GM12878 (cell line): ENCODE data around the gene LMAN1L. TPM values are rescaled to one million over a fixed set of nuclear protein-coding genes. Genes with fewer than 3 reads are reported as not detected.

ENCODE experiments used
- ATAC-seq: fragments of 200-7000 bp; cut with Tn5 transposase; 3 replicates; pipeline ENCODE4 v1.9.1; 2020; ENCODE audit warnings: mild to moderate bottlenecking, moderate library complexity
- BruUV-seq: library from RNA; stranded (reverse); fragments of 400-500 nt; replicated peaks from 2 replicates; lab custom pipeline; 2021; lab: Mats Ljungman, UMichigan
- CTCF ChIA-PET: fragments of 300-600 bp; sonication (Branson Sonifier 250); formaldehyde crosslinking; extraction: SDS; loops from one replicate; lab custom pipeline; 2021; ENCODE audit warnings: inconsistent platforms; lab: Yijun Ruan, JAX
- POLR2A ChIA-PET: fragments of 350-600 bp; formaldehyde crosslinking; extraction: SDS; loops from one replicate; lab custom pipeline; 2021; ENCODE audit warnings: inconsistent platforms; lab: Charles Lee
- RAD21 ChIA-PET: fragments of 300-600 bp; sonication (Branson Sonifier 250); formaldehyde crosslinking; loops from one replicate; lab custom pipeline; 2023; ENCODE audit warnings: antibody characterized with exemption; ENCODE audit not compliant: unreplicated experiment; lab: Charles Lee
- SMC1A ChIA-PET: fragments of 300-600 bp; sonication (Branson Sonifier 250); formaldehyde crosslinking; loops from one replicate; lab custom pipeline; 2023; ENCODE audit not compliant: unreplicated experiment, uncharacterized antibody; lab: Charles Lee
- DNase-seq: peaks from one replicate; pipeline ENCODE4 v3.0.0-alpha.2; 2011; ENCODE audit warnings: low read depth, low spot score
- FAIRE-seq: peaks from 3 replicates; lab custom pipeline; 2011; peaks lifted over from hg19 to GRCh38; lab: Jason Lieb, UNC
- H2AFZ ChIP-seq: 2 replicates; pipeline ENCODE4 v1.6.0; 2011; ENCODE audit warnings: low read depth, low read length, control low read depth; ENCODE audit not compliant: control insufficient read depth
- H3K27ac ChIP-seq: 2 replicates; pipeline ENCODE4 v1.5.1; 2011; ENCODE audit warnings: control low read depth; ENCODE audit not compliant: control insufficient read depth, insufficient read depth
- H3K27me3 ChIP-seq, 2 experiments: replicated peaks in 1 of 2; 2 replicates each; pipeline versions ENCODE4 v1.6.0 to v1.6.1; 2011; ENCODE audit warnings: low read length in 1 of 2; ENCODE audit not compliant: control insufficient read depth in 2 of 2, insufficient read depth in 2 of 2
- H3K36me3 ChIP-seq, 2 experiments: 2 replicates each; pipeline ENCODE4 v1.5.1; 2011; ENCODE audit warnings: low read length in 1 of 2; ENCODE audit not compliant: control insufficient read depth in 2 of 2, insufficient read depth in 2 of 2
- H3K4me1 ChIP-seq: 2 replicates; pipeline ENCODE4 v1.6.1; 2011; ENCODE audit warnings: mild to moderate bottlenecking, low read length, moderate library complexity, mixed read lengths; ENCODE audit not compliant: control insufficient read depth, insufficient read depth
- H3K4me2 ChIP-seq: 2 replicates; pipeline ENCODE4 v1.6.0; 2011; ENCODE audit warnings: control low read depth; ENCODE audit not compliant: control insufficient read depth, insufficient read depth
- H3K4me3 ChIP-seq: fragments of 200-600 bp; sonication (generic); 2 replicates; pipeline ENCODE4 v1.5.1; 2016
- H3K79me2 ChIP-seq: 2 replicates; pipeline ENCODE4 v1.6.0; 2011; ENCODE audit warnings: low read length; ENCODE audit not compliant: control insufficient read depth, insufficient read depth
- H3K9ac ChIP-seq: 2 replicates; pipeline ENCODE4 v1.8.0; 2011; ENCODE audit warnings: low read length, control low read depth, mixed read lengths; ENCODE audit not compliant: control insufficient read depth, insufficient read depth
- H3K9me3 ChIP-seq: replicated peaks from 3 replicates; pipeline ENCODE4 v1.5.1; 2011; ENCODE audit warnings: mild to moderate bottlenecking, low read length; ENCODE audit not compliant: control insufficient read depth, insufficient read depth
- H4K20me1 ChIP-seq: 2 replicates; pipeline ENCODE4 v1.6.0; 2011; ENCODE audit not compliant: control insufficient read depth, insufficient read depth
- CREB1 ChIP-seq: IDR thresholded peaks from 2 replicates; pipeline ENCODE4 v1.6.1; 2012; ENCODE audit warnings: low read depth, mild to moderate bottlenecking, inconsistent platforms
- FOS ChIP-seq: IDR thresholded peaks from 3 replicates; pipeline ENCODE4 v1.6.1; 2011; ENCODE audit warnings: borderline replicate concordance; ENCODE audit not compliant: insufficient read length; ENCODE audit errors: extremely low read depth
- MLLT1 ChIP-seq: fragments of 450-650 bp; IDR thresholded peaks from 2 replicates; pipeline ENCODE4 v1.6.1; 2016; ENCODE audit warnings: mild to moderate bottlenecking
- NR2C1 ChIP-seq: fragments of 450-650 bp; IDR thresholded peaks from 2 replicates; pipeline ENCODE4 v1.6.1; 2017; ENCODE audit warnings: antibody characterized with exemption, mild to moderate bottlenecking, moderate library complexity
- SRF ChIP-seq, 2 experiments: IDR thresholded peaks; 2 replicates each; pipeline ENCODE4 v1.6.1; 2011; ENCODE audit warnings: low read depth in 2 of 2, low read length in 2 of 2, mild to moderate bottlenecking in 1 of 2, moderate library complexity in 1 of 2
- TAF1 ChIP-seq: IDR thresholded peaks from 2 replicates; pipeline ENCODE4 v1.6.1; 2011; ENCODE audit warnings: mild to moderate bottlenecking, low read depth, low read length, borderline replicate concordance
- WRNIP1 ChIP-seq: IDR thresholded peaks from 2 replicates; pipeline ENCODE4 v1.6.1; 2011; ENCODE audit warnings: low read depth, low read length, improper control_type of control experiment, borderline replicate concordance
- WGBS: methylation state at CpG from one replicate; pipeline ENCODE4 v1.1.6; 2016; ENCODE audit warnings: low lambda C conversion rate; ENCODE audit not compliant: insufficient replicate concordance, insufficient coverage; ENCODE audit errors: missing lambda C conversion rate; 5-methylcytosine and 5-hydroxymethylcytosine counted together
- in situ Hi-C: fragments of 300-500 bp; cut with MboI; formaldehyde crosslinking; loops from 9 replicates; pipeline ENCODE4 v1.14.3; 2018; ENCODE audit warnings: mixed read lengths
- intact Hi-C: fragments of 100-400 bp; cut with micrococcal nuclease; formaldehyde crosslinking; loops from one replicate; pipeline ENCODE4 v1.14.2; 2022; ENCODE audit not compliant: unreplicated experiment
- polyA plus RNA-seq, 11 experiments: library from polyadenylated mRNA; depleted of rRNA in 4 of 11; unstranded in 6 of 11; stranded (reverse) in 5 of 11; fragments of >200 nt; fragmentation: Nextera tagmentation in 4 of 11; fragmentation: Illumina TruSeq in 1 of 11; extraction: Ambion mirVana in 4 of 11; extraction: Trizol in 1 of 11; gene quantifications; 1 replicate in 1 of 11; 2 replicates in 10 of 11; pipeline versions ENCODE4 v1.2.1 to v1.2.3, GENCODE V29; 2011 to 2016; ENCODE audit warnings: inconsistent platforms in 2 of 11, missing spikeins in 2 of 11, low read depth in 1 of 11
- total RNA-seq, 4 experiments: library from RNA; depleted of rRNA in 3 of 4; stranded (reverse); fragments of >200 nt in 3 of 4; fragmentation: Illumina TruSeq in 1 of 4; extraction: Trizol in 1 of 4; gene quantifications; 2 replicates each; pipeline versions ENCODE4 v1.2.1 to v1.2.3, GENCODE V29; 2013 to 2021
- TF ChIP-seq, protein P1 (sequence below): fragments of 450-650 bp; IDR thresholded peaks from 2 replicates; pipeline ENCODE4 v1.6.1; 2018; ENCODE audit warnings: mild to moderate bottlenecking, low read depth, moderate library complexity; ENCODE audit not compliant: partially characterized antibody
- TF ChIP-seq, protein P2 (sequence below): fragments of 450-650 bp; IDR thresholded peaks from 2 replicates; pipeline ENCODE4 v1.6.1; 2017; ENCODE audit warnings: borderline replicate concordance

The LMAN1L gene
- total and polyA plus RNA-seq, 10 of the 15 experiments (the other 5 are each of a cell fraction or from before 2014, with no cell fraction given): not detected

DNA sequence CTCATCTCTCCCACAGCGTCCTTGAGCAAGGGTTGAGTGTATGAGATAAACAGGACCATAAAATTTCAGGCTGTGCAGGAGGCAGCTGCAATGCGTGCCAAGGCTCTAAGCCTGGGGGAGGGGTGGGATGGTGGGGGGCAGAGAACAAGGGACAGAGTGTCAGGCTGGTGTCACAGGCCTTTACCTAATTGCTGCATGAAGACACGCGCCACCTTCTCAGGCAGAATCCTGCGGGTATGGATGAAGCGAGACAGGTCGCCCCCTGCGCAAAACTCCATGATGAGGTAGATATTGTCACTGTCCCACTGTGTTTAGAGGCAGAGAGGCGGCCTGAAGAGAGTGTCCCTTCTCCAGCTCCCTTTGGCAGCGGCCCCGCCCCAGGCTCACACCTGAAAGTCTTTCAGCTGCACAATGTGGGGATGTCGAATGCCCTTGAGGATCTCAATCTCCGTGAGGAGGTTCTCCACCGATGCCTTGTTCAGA lies 29.3 kb downstream of the LMAN1L start:
- DNase-seq: no peak

More for the DNA sequence above, 29.3 kb downstream of the LMAN1L start:
- FAIRE-seq: no peak
- H2AFZ ChIP-seq: no peak overlapping the region
- ATAC-seq: no peak
- WGBS: 80% methylated on average over 14 of the region's 14 CpGs
- RAD21 ChIA-PET: interaction anchor here (1.4 to 3.1 kb wide), 6 partner anchors 17 to 73 kb away, joined by 4 to 19 read pairs (median 10); partner anchors contain the start of gene FAM219B
- TF ChIP-seq, protein P1, sequence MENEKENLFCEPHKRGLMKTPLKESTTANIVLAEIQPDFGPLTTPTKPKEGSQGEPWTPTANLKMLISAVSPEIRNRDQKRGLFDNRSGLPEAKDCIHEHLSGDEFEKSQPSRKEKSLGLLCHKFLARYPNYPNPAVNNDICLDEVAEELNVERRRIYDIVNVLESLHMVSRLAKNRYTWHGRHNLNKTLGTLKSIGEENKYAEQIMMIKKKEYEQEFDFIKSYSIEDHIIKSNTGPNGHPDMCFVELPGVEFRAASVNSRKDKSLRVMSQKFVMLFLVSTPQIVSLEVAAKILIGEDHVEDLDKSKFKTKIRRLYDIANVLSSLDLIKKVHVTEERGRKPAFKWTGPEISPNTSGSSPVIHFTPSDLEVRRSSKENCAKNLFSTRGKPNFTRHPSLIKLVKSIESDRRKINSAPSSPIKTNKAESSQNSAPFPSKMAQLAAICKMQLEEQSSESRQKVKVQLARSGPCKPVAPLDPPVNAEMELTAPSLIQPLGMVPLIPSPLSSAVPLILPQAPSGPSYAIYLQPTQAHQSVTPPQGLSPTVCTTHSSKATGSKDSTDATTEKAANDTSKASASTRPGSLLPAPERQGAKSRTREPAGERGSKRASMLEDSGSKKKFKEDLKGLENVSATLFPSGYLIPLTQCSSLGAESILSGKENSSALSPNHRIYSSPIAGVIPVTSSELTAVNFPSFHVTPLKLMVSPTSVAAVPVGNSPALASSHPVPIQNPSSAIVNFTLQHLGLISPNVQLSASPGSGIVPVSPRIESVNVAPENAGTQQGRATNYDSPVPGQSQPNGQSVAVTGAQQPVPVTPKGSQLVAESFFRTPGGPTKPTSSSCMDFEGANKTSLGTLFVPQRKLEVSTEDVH: no peak
- no peak for TF ChIP-seq MLLT1
- TF ChIP-seq, protein P2, sequence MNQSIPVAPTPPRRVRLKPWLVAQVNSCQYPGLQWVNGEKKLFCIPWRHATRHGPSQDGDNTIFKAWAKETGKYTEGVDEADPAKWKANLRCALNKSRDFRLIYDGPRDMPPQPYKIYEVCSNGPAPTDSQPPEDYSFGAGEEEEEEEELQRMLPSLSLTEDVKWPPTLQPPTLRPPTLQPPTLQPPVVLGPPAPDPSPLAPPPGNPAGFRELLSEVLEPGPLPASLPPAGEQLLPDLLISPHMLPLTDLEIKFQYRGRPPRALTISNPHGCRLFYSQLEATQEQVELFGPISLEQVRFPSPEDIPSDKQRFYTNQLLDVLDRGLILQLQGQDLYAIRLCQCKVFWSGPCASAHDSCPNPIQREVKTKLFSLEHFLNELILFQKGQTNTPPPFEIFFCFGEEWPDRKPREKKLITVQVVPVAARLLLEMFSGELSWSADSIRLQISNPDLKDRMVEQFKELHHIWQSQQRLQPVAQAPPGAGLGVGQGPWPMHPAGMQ: no peak
- TF ChIP-seq FOS: no peak
- TF ChIP-seq SRF (IDR thresholded peaks at IDR 0.05; ENCODE audit: low read depth in 2 of 2, low read length in 2 of 2): no peak
- TF ChIP-seq TAF1: no peak
- no peak for TF ChIP-seq WRNIP1
- no peak for TF ChIP-seq NR2C1
- no peak for TF ChIP-seq CREB1
- H3K36me3 ChIP-seq: peaks cover 4 to 15% of the 10 kb centered on the region in 2 experiments; a peak in 3 of 4 replicates
- no peaks in the 10 kb centered on the region for H3K9me3 ChIP-seq
- intact Hi-C loops: loop anchor here (2.0 to 5.0 kb wide), 4 partner anchors 29 to 71 kb away; no protein-coding TSS in a partner anchor
- no peak overlapping the region for H3K27ac ChIP-seq
- H3K79me2 ChIP-seq: peaks cover 3% of the 10 kb centered on the region; the same call in 1 of the 2 replicates
- peak overlapping the region; percentile 93 for H3K4me2 ChIP-seq
- no peaks in the 10 kb centered on the region for H3K27me3 ChIP-seq
- peaks cover 13% of the 10 kb centered on the region for H3K4me1 ChIP-seq
- in situ Hi-C loops: no loop called here
- CTCF ChIA-PET: interaction anchor here (0.7 to 6.2 kb wide), 16 partner anchors 15 to 210 kb away, joined by 3 to 59 read pairs (median 5); partner anchors contain the start of gene FAM219B
- peak overlapping the region; percentile 86 for H3K4me3 ChIP-seq
- SMC1A ChIA-PET: interaction anchor here (1.2 to 6.1 kb wide), 5 partner anchors 11 to 71 kb away, joined by 3 to 43 read pairs (median 7); no protein-coding TSS in a partner anchor
- H4K20me1 ChIP-seq: no peaks in the 10 kb centered on the region
- BruUV-seq: no TSS peak
- POLR2A ChIA-PET: interaction anchor here (0.5 to 1.6 kb wide), 4 partner anchors 23 to 225 kb away, joined by 3 to 10 read pairs (median 6); no protein-coding TSS in a partner anchor
- peak overlapping the region; percentile 77 for H3K9ac ChIP-seq
